GM10248 (cell line): ENCODE results near the gene TMEM145.

Experiments used
- CTCF ChIA-PET: fragments of 300-600 bp; sonication (Branson Sonifier 250); formaldehyde crosslinking; extraction: SDS; loops from one replicate; lab custom pipeline; 2021; ENCODE audit warnings: antibody characterized with exemption; lab: Yijun Ruan, JAX
- POLR2A ChIA-PET: fragments of 350-650 bp; sonication (Branson Sonifier 250); formaldehyde crosslinking; extraction: SDS; loops from one replicate; lab custom pipeline; 2020; ENCODE audit warnings: antibody characterized with exemption; lab: Yijun Ruan, JAX
- DNase-seq: peaks from one replicate; pipeline ENCODE4 v3.0.0; 2012; ENCODE audit errors: extremely low spot score
- TF ChIP-seq, protein P1 (sequence below): IDR thresholded peaks from 2 replicates; pipeline ENCODE4 v1.5.1; 2012; ENCODE audit warnings: mild to moderate bottlenecking, low read depth; ENCODE audit errors: extremely low read depth, missing control alignments, control extremely low read depth

The TMEM145 gene

GRCh38 chr19:42272989-42273406 is 40.1 kb upstream of the TMEM145 start:
- no peak for DNase-seq
- ChIA-PET POLR2A (no interaction called here), CTCF (no interaction called here)
- TF ChIP-seq, protein P1, sequence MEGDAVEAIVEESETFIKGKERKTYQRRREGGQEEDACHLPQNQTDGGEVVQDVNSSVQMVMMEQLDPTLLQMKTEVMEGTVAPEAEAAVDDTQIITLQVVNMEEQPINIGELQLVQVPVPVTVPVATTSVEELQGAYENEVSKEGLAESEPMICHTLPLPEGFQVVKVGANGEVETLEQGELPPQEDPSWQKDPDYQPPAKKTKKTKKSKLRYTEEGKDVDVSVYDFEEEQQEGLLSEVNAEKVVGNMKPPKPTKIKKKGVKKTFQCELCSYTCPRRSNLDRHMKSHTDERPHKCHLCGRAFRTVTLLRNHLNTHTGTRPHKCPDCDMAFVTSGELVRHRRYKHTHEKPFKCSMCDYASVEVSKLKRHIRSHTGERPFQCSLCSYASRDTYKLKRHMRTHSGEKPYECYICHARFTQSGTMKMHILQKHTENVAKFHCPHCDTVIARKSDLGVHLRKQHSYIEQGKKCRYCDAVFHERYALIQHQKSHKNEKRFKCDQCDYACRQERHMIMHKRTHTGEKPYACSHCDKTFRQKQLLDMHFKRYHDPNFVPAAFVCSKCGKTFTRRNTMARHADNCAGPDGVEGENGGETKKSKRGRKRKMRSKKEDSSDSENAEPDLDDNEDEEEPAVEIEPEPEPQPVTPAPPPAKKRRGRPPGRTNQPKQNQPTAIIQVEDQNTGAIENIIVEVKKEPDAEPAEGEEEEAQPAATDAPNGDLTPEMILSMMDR: no peak

DNA sequence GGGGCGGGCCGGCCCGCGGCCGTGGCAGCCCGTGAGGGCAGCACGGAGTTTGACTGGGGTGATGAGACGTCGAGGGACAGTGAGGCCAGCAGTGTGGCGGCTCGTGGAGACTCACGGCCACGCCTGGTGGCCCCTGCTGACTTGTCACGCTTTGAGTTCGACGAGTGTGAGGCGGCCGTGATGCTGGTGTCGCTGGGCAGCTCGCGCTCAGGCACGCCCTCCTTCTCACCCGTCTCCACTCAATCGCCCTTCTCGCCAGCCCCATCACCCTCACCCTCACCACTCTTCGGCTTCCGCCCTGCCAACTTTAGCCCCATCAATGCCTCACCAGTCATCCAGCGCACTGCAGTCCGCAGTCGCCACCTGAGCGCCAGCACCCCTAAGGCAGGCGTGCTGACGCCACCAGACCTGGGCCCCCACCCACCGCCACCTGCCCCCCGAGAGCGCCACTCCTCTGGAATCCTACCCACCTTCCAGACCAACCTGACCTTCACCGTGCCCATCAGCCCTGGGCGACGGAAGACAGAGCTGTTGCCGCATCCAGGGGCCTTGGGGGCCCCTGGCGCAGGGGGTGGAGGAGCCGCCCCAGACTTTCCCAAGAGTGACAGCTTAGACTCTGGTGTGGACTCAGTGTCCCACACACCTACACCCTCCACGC is 39.6 kb upstream of the TMEM145 start:
- no peak for DNase-seq
- TF ChIP-seq, protein P1: no peak
- CTCF ChIA-PET: no interaction called here
- POLR2A ChIA-PET: no interaction called here

DNA sequence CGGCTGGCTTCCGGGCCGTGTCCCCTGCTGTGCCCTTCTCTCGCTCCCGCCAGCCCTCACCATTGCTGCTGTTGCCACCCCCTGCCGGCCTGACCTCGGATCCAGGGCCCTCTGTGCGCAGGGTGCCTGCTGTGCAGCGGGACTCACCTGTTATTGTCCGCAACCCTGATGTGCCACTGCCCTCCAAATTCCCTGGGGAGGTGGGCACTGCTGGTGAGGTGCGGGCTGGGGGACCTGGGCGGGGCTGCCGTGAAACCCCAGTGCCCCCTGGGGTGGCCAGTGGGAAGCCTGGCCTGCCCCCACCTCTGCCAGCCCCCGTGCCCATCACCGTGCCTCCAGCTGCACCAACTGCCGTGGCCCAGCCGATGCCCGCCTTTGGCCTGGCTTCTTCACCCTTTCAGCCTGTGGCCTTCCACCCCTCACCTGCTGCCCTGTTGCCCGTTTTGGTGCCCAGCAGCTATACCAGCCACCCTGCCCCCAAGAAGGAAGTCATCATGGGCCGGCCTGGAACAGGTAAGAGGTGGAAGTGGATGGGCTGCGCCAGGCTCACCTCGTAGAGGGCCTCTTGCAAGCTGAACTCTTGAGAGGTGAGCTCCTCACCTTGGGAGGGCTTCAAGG is 38.9 kb upstream of the TMEM145 start:
- TF ChIP-seq, protein P1: no peak
- no peak for DNase-seq
- ChIA-PET POLR2A (no interaction called here), CTCF (no interaction called here)

DNA sequence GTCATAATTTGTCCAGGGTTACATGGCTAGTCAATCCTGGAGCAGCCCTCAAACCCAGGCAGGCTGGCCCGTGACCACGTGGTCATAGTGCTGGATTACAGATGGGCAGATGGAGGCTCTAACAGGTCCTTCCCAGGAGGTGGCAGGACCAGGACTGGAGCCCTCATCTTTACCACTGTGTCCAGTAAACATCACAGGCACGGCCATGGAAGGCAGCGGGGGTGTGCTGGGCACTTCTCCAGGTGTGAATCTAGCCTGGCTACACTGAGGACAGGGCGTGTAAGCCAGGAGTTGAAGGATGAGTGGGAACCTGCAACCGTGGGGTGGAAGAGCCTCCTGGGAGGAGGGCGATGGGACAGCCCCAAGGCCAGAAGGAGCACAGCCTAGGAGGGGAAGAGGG is 38.0 kb upstream of the TMEM145 start:
- POLR2A ChIA-PET: no interaction called here
- TF ChIP-seq, protein P1: no peak
- no peak for DNase-seq
- CTCF ChIA-PET: no interaction called here

GRCh38 chr19:42275517-42275916 is 37.6 kb upstream of the TMEM145 start:
- TF ChIP-seq, protein P1: no peak
- no peak for DNase-seq
- ChIA-PET POLR2A (no interaction called here), CTCF (interaction anchor here (8.0 kb wide), 1 partner anchor 31 kb away, joined by 87 read pairs; the partner anchor contains the start of gene GSK3A)

DNA sequence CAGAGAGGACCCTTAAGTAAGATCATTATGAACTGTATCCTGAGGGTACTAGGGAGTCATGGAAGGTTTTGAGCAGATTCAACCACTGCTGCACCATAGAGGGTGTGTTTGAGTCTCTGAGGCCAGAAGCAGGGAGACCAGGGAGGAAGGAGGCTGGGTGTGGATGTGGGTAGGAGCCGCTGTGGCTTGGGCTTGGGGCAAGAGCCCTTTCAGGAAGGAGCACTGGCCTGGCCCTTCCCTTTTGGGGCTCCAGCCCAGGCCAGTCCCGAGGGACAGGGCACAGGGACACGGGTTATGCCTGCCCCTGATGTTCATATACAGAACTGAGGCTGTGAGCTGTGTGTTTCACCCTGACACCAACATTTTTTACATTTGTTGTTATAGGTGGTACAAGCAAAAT is 36.8 kb upstream of the TMEM145 start:
- ChIA-PET POLR2A (no interaction called here), CTCF (interaction anchor here (1.1 to 8.0 kb wide), 2 partner anchors 31 to 93 kb away, joined by 3 to 87 read pairs; partner anchors contain the start of gene GSK3A)
- TF ChIP-seq, protein P1: no peak
- no peak for DNase-seq
